Glomerular visceral epithelial cell (primary cell): ENCODE measurements around the gene CNTNAP5.

Experiments used
- DNase-seq: peaks from one replicate; pipeline ENCODE4 v3.0.0-alpha.2; 2016; ENCODE audit errors: extremely low spot score

Gene CNTNAP5

GRCh38 chr2:124063596-124063995 is 38.5 kb downstream of the CNTNAP5 start:
- no peak for DNase-seq

GRCh38 chr2:124065636-124066035 is 40.5 kb downstream of the CNTNAP5 start:
- no peak for DNase-seq

GRCh38 chr2:124066776-124067175 is 41.7 kb downstream of the CNTNAP5 start:
- no peak for DNase-seq

GRCh38 chr2:124079045-124079444 is 54.0 kb downstream of the CNTNAP5 start:
- no peak for DNase-seq

- DNase-seq: no peak
Observed at GRCh38 chr2:124080281-124081153, 55.4 kb downstream of the CNTNAP5 start.

- DNase-seq: no peak
Observed at GRCh38 chr2:124081154-124081716, 56.1 kb downstream of the CNTNAP5 start.

- no peak for DNase-seq
Observed at GRCh38 chr2:124088616-124089015, 63.5 kb downstream of the CNTNAP5 start.

GRCh38 chr2:124091721-124092120 is 66.6 kb downstream of the CNTNAP5 start:
- no peak for DNase-seq

- no peak for DNase-seq
Observed at GRCh38 chr2:124092651-124093050, 67.6 kb downstream of the CNTNAP5 start.

- DNase-seq: no peak
Observed at GRCh38 chr2:124104914-124105313, 79.8 kb downstream of the CNTNAP5 start.

GRCh38 chr2:124112206-124112605 is 87.1 kb downstream of the CNTNAP5 start:
- DNase-seq: no peak

- DNase-seq: no peak
Observed at GRCh38 chr2:124112966-124113365, 87.9 kb downstream of the CNTNAP5 start.

- DNase-seq: no peak
Observed at GRCh38 chr2:124120246-124120645, 95.2 kb downstream of the CNTNAP5 start.

- no peak for DNase-seq
Observed at GRCh38 chr2:124121106-124121505, 96.0 kb downstream of the CNTNAP5 start.

- DNase-seq: no peak
Observed at GRCh38 chr2:124121760-124122275, 96.7 kb downstream of the CNTNAP5 start.

GRCh38 chr2:124122340-124122739 is 97.3 kb downstream of the CNTNAP5 start:
- no peak for DNase-seq

- DNase-seq: no peak
Observed at GRCh38 chr2:124131276-124131675, 106.2 kb downstream of the CNTNAP5 start.

- DNase-seq: no peak
Observed at GRCh38 chr2:124136110-124136509, 111.0 kb downstream of the CNTNAP5 start.

- DNase-seq: no peak
Observed at GRCh38 chr2:124138076-124138475, 113.0 kb downstream of the CNTNAP5 start.

- DNase-seq: no peak
Observed at GRCh38 chr2:124145982-124146381, 120.9 kb downstream of the CNTNAP5 start.

GRCh38 chr2:124147552-124147951 is 122.5 kb downstream of the CNTNAP5 start:
- DNase-seq: no peak

- no peak for DNase-seq
Observed at GRCh38 chr2:124149571-124149970, 124.5 kb downstream of the CNTNAP5 start.

GRCh38 chr2:124151691-124152090 is 126.6 kb downstream of the CNTNAP5 start:
- no peak for DNase-seq
